ENCODE data around the gene ATP10A. TPM values are rescaled to one million over a fixed set of nuclear protein-coding genes. Genes with fewer than 3 reads are reported as not detected.

ATP10A gene
- total and polyA plus RNA-seq, 9 of the 15 experiments (the other 6 are each of a cell fraction or from before 2014, with no cell fraction given) = 0.09 TPM; not detected in 8

- TF ChIP-seq CTCF (IDR thresholded peaks at IDR 0.05 in 2 of 3, conservative IDR thresholded peaks at IDR 0.05 in 1 of 3; ENCODE audit: insufficient read depth in 2 of 3, low read depth in 1 of 3, low read length in 3 of 3) (peak; percentile 56 to 74 (median 56)), MGA (IDR thresholded peaks at IDR 0.05) (peak; percentile 38; the same call in 1 of the 2 replicates), FOXP1 (CRISPR knock-in tag; IDR thresholded peaks at IDR 0.05) (no peak), SRSF1 (IDR thresholded peaks at IDR 0.05; ENCODE audit: low read depth, low read length) (no peak), TCF7 (IDR thresholded peaks at IDR 0.05; ENCODE audit: borderline replicate concordance) (no peak), GABPB1 (CRISPR knock-in tag; IDR thresholded peaks at IDR 0.05) (no peak), L3MBTL2 (IDR thresholded peaks at IDR 0.05) (0 out of 2 replicates have a peak, but pooled peaks have one; percentile 14), RFX5 (IDR thresholded peaks at IDR 0.05; ENCODE audit: low read depth, low read length) (no peak)
- TF ChIP-seq, protein P1, sequence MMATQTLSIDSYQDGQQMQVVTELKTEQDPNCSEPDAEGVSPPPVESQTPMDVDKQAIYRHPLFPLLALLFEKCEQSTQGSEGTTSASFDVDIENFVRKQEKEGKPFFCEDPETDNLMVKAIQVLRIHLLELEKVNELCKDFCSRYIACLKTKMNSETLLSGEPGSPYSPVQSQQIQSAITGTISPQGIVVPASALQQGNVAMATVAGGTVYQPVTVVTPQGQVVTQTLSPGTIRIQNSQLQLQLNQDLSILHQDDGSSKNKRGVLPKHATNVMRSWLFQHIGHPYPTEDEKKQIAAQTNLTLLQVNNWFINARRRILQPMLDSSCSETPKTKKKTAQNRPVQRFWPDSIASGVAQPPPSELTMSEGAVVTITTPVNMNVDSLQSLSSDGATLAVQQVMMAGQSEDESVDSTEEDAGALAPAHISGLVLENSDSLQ (IDR thresholded peaks at IDR 0.05) = no peak
Observed at GRCh38 chr15:25783607-25784540, 79.3 kb downstream of the ATP10A start (continued).
